HepG2 (cell line): ENCODE data around the gene MARCHF9. TPM values are rescaled to one million over a fixed set of nuclear protein-coding genes. Genes with fewer than 3 reads are reported as not detected.

Experiments
- ATAC-seq: fragments of 200-7000 bp; cut with Tn5 transposase; 3 replicates; pipeline ENCODE4 v1.9.1; 2020; ENCODE audit warnings: mild to moderate bottlenecking, moderate library complexity
- BruUV-seq: library from RNA; stranded (reverse); fragments of 400-500 nt; replicated peaks from 2 replicates; lab custom pipeline; 2021; lab: Mats Ljungman, UMichigan
- CTCF ChIA-PET: fragments of 300-600 bp; formaldehyde crosslinking; extraction: SDS; loops from one replicate; lab custom pipeline; 2021; ENCODE audit warnings: low total read pairs, inconsistent platforms, low intra/inter-chr PET ratio; lab: Yijun Ruan, JAX
- POLR2A ChIA-PET: fragments of 350-600 bp; sonication (Branson Sonifier 250); formaldehyde crosslinking; loops from one replicate; lab custom pipeline; 2020; ENCODE audit warnings: antibody characterized with exemption, inconsistent platforms; lab: Yijun Ruan, JAX
- DNase-seq: peaks from one replicate; pipeline ENCODE4 v3.0.0-alpha.2; 2015; ENCODE audit warnings: low spot score
- FAIRE-seq: peaks from 3 replicates; lab custom pipeline; 2011; peaks lifted over from hg19 to GRCh38; lab: Jason Lieb, UNC
- H2AFZ ChIP-seq: one replicate; pipeline ENCODE4 v1.6.1; 2011; ENCODE audit warnings: low read length, inconsistent platforms
- H3K27ac ChIP-seq: fragments of 300-600 bp; 3 replicates; pipeline ENCODE4 v1.8.0; 2011; ENCODE audit warnings: mixed run types, mild to moderate bottlenecking, mixed read lengths, low read length, inconsistent platforms; ENCODE audit not compliant: insufficient read depth; ENCODE audit errors: extremely low read length
- H3K27me3 ChIP-seq, 2 experiments: fragments of 200-600 bp in 1 of 2; 2 replicates in 1 of 2; 3 replicates in 1 of 2; pipeline versions ENCODE4 v1.6.0 to v1.8.0; 2011; ENCODE audit warnings: low read length in 2 of 2, mild to moderate bottlenecking in 2 of 2, moderate library complexity in 2 of 2, inconsistent platforms in 1 of 2; ENCODE audit not compliant: insufficient read depth in 2 of 2, control insufficient read depth in 1 of 2
- H3K36me3 ChIP-seq, 2 experiments: fragments of 200-600 bp in 1 of 2; replicated peaks in 1 of 2; 2 replicates in 1 of 2; 3 replicates in 1 of 2; pipeline versions ENCODE4 v1.5.1 to v1.8.0; 2011; ENCODE audit warnings: low read length in 2 of 2, inconsistent platforms in 1 of 2; ENCODE audit not compliant: insufficient read depth in 2 of 2, control insufficient read depth in 1 of 2
- H3K4me1 ChIP-seq: 2 replicates; pipeline ENCODE4 v1.5.1; 2012; ENCODE audit warnings: low read length, inconsistent platforms; ENCODE audit not compliant: insufficient read depth
- H3K4me2 ChIP-seq: 2 replicates; pipeline ENCODE4 v1.6.0; 2011; ENCODE audit warnings: low read depth, low read length, inconsistent platforms
- H3K4me3 ChIP-seq, 3 experiments: fragments of 200-600 bp in 1 of 3; sonication (generic), shearing (Covaris generic) in 1 of 3; replicated peaks in 1 of 3; 2 replicates each; pipeline ENCODE4 v1.5.1; 2011 to 2016; ENCODE audit warnings: low read length in 3 of 3, inconsistent platforms in 2 of 3, low read depth in 2 of 3, mild to moderate bottlenecking in 2 of 3, control low read depth in 1 of 3, mixed read lengths in 1 of 3; ENCODE audit not compliant: insufficient read depth in 1 of 3
- H3K79me2 ChIP-seq: one replicate; pipeline ENCODE4 v1.6.1; 2011; ENCODE audit warnings: low read length, inconsistent platforms; ENCODE audit not compliant: insufficient read depth
- H3K9ac ChIP-seq: 2 replicates; pipeline ENCODE4 v1.6.0; 2011; ENCODE audit warnings: mild to moderate bottlenecking, low read depth, low read length, inconsistent platforms; ENCODE audit not compliant: insufficient read depth
- H3K9me3 ChIP-seq: 2 replicates; pipeline ENCODE4 v1.5.1; 2012; ENCODE audit warnings: mild to moderate bottlenecking, low read length
- H4K20me1 ChIP-seq: 2 replicates; pipeline ENCODE4 v1.6.0; 2011; ENCODE audit warnings: inconsistent platforms, mild to moderate bottlenecking, low read length, moderate library complexity; ENCODE audit not compliant: insufficient read depth
- EHMT2 ChIP-seq: fragments of 200-600 bp; sonication (generic); IDR thresholded peaks from 2 replicates; pipeline ENCODE4 v1.7.0; 2017; ENCODE audit warnings: antibody characterized with exemption, low read depth, low read length, borderline replicate concordance
- MBNL3 ChIP-seq: fragments of 250-450 bp; sonication (Bioruptor Pico); conservative IDR thresholded peaks from 2 replicates; pipeline ENCODE4 v1.8.0; 2022; ENCODE audit warnings: mild to moderate bottlenecking, inconsistent platforms
- MEF2D ChIP-seq: sonication (generic); formaldehyde crosslinking; IDR thresholded peaks from 2 replicates; pipeline ENCODE4 v1.5.1; 2020; ENCODE audit warnings: mild to moderate bottlenecking, missing genetic modification reagents
- NCOA1 ChIP-seq: sonication (generic); formaldehyde crosslinking; IDR thresholded peaks from 2 replicates; pipeline ENCODE4 v1.9.0; 2021; ENCODE audit warnings: missing genetic modification reagents
- RORA ChIP-seq: sonication (generic); formaldehyde crosslinking; IDR thresholded peaks from 2 replicates; pipeline ENCODE4 v1.5.0; 2020; ENCODE audit warnings: mild to moderate bottlenecking, missing genetic modification reagents, moderate library complexity
- ZNF205 ChIP-seq: IDR thresholded peaks from 2 replicates; pipeline ENCODE4 v1.6.1; 2018; ENCODE audit warnings: missing biosample characterization, missing genetic modification reagents
- ZNF549 ChIP-seq: sonication (generic); formaldehyde crosslinking; IDR thresholded peaks from 2 replicates; pipeline ENCODE4 v1.5.0; 2020; ENCODE audit warnings: missing genetic modification reagents
- ZNF615 ChIP-seq: sonication (generic); formaldehyde crosslinking; IDR thresholded peaks from 2 replicates; pipeline ENCODE4 v1.5.0; 2020; ENCODE audit warnings: mild to moderate bottlenecking, missing genetic modification reagents, borderline replicate concordance
- WGBS: methylation state at CpG from one replicate; pipeline ENCODE4 v1.1.6; 2017; ENCODE audit warnings: low lambda C conversion rate; 5-methylcytosine and 5-hydroxymethylcytosine counted together
- in situ Hi-C: cut with HindIII; loops from 2 replicates; pipeline ENCODE4 v1.10.0; 2017; ENCODE audit warnings: low pct_unique_long_range_greater_than_20kb; ENCODE audit not compliant: extremely low pct_ligation_motif_present
- intact Hi-C: fragments of 100-400 bp; cut with micrococcal nuclease; formaldehyde crosslinking; loops from one replicate; pipeline ENCODE4 v1.10.0; 2022; ENCODE audit not compliant: unreplicated experiment
- polyA plus RNA-seq, 8 experiments: library from polyadenylated mRNA; depleted of rRNA in 3 of 8; stranded (reverse) in 7 of 8; unstranded in 1 of 8; fragments of >200 nt; fragmentation: Illumina TruSeq in 4 of 8; extraction: Trizol in 4 of 8; gene quantifications; 2 replicates each; pipeline versions ENCODE4 v1.2.1 to v1.2.3, GENCODE V29; 2011 to 2016; ENCODE audit warnings: low read depth in 4 of 8, missing spikeins in 1 of 8, mixed read lengths in 1 of 8; ENCODE audit not compliant: insufficient read depth in 1 of 8
- total RNA-seq, 5 experiments: library from RNA; depleted of rRNA; stranded (reverse); fragments of >200 nt; fragmentation: Illumina TruSeq; extraction: Trizol; gene quantifications; 2 replicates each; pipeline ENCODE4 v1.2.3, GENCODE V29; 2016; ENCODE audit warnings: low read depth in 1 of 5
- TF ChIP-seq, protein P1 (sequence below), 2 experiments: fragments of 450-650 bp in 1 of 2; sonication (generic) in 1 of 2; formaldehyde crosslinking in 1 of 2; IDR thresholded peaks; 2 replicates each; pipeline versions ENCODE4 v1.6.1 to v1.8.0; 2016 to 2022; ENCODE audit warnings: antibody characterized with exemption in 1 of 2, mild to moderate bottlenecking in 1 of 2, missing genetic modification reagents in 1 of 2
- TF ChIP-seq, protein P2 (sequence below): IDR thresholded peaks from 2 replicates; pipeline ENCODE4 v1.6.1; 2016; ENCODE audit warnings: low read depth

MARCHF9 gene
- total and polyA plus RNA-seq, 2 of the 13 experiments (the other 11 are each of a cell fraction or from before 2014, with no cell fraction given), result 5.7 to 9.6 TPM

DNA sequence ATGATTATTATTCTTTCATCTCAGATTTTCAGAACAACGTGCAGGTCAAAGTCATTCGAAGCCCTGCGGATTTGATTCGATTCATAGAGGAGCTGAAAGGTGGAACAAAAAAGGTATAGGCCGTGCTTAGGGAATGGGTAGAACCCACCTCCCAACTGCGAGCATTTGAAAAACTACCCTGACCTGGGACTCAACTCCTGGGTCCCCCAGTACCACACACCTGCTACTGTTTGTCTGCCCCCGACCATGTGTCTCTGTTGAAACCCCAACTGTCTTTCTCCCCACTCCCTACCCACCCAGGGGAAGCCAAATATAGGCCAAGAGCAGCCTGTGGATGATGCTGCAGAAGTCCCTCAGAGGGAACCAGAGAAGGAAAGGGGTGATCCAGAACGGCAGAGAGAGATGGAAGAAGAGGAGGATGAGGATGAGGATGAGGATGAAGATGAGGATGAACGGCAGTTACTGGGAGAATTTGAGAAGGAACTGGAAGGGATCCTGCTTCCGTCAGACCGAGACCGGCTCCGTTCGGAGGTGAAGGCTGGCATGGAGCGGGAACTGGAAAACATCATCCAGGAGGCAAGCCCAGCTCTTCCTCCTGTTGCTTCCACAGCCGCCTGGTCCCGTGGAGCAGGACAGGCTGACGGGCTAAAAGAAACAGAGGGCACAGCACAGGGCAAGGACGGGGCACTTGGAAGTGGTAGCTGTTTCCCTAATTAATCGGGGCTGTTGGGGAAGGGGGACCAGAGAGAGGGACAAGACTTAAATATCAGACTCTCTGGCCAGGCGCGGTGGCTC, 36.9 kb upstream of the MARCHF9 start:
- TF ChIP-seq ZNF549 (CRISPR knock-in tag) (no peak), NCOA1 (CRISPR knock-in tag) (no peak), RORA (CRISPR knock-in tag) (no peak), MEF2D (CRISPR knock-in tag) (no peak), MBNL3 (no peak), ZNF205 (CRISPR knock-in tag) (no peak), ZNF615 (CRISPR knock-in tag) (no peak), EHMT2 (no peak)
- TF ChIP-seq, protein P1, sequence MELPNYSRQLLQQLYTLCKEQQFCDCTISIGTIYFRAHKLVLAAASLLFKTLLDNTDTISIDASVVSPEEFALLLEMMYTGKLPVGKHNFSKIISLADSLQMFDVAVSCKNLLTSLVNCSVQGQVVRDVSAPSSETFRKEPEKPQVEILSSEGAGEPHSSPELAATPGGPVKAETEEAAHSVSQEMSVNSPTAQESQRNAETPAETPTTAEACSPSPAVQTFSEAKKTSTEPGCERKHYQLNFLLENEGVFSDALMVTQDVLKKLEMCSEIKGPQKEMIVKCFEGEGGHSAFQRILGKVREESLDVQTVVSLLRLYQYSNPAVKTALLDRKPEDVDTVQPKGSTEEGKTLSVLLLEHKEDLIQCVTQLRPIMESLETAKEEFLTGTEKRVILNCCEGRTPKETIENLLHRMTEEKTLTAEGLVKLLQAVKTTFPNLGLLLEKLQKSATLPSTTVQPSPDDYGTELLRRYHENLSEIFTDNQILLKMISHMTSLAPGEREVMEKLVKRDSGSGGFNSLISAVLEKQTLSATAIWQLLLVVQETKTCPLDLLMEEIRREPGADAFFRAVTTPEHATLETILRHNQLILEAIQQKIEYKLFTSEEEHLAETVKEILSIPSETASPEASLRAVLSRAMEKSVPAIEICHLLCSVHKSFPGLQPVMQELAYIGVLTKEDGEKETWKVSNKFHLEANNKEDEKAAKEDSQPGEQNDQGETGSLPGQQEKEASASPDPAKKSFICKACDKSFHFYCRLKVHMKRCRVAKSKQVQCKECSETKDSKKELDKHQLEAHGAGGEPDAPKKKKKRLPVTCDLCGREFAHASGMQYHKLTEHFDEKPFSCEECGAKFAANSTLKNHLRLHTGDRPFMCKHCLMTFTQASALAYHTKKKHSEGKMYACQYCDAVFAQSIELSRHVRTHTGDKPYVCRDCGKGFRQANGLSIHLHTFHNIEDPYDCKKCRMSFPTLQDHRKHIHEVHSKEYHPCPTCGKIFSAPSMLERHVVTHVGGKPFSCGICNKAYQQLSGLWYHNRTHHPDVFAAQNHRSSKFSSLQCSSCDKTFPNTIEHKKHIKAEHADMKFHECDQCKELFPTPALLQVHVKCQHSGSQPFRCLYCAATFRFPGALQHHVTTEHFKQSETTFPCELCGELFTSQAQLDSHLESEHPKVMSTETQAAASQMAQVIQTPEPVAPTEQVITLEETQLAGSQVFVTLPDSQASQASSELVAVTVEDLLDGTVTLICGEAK (IDR thresholded peaks at IDR 0.05), result no peak
- TF ChIP-seq, protein P1 (CRISPR knock-in tag; IDR thresholded peaks at IDR 0.05), result no peak
- TF ChIP-seq, protein P2, sequence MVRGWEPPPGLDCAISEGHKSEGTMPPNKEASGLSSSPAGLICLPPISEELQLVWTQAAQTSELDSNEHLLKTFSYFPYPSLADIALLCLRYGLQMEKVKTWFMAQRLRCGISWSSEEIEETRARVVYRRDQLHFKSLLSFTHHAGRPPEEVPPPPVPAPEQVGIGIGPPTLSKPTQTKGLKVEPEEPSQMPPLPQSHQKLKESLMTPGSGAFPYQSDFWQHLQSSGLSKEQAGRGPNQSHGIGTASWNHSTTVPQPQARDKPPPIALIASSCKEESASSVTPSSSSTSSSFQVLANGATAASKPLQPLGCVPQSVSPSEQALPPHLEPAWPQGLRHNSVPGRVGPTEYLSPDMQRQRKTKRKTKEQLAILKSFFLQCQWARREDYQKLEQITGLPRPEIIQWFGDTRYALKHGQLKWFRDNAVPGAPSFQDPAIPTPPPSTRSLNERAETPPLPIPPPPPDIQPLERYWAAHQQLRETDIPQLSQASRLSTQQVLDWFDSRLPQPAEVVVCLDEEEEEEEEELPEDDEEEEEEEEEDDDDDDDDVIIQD (CRISPR knock-in tag), result no peak
- no peaks in the 10 kb centered on the region for H4K20me1 ChIP-seq
- no peaks in the 10 kb centered on the region for H3K9me3 ChIP-seq
- no peak overlapping the region for H3K4me2 ChIP-seq
- no peaks in the 10 kb centered on the region for H3K79me2 ChIP-seq
- no peak for FAIRE-seq
- DNase-seq, result no peak
- 96% methylated on average over 22 of the region's 22 CpGs for WGBS
- no peak overlapping the region for H3K27ac ChIP-seq
- no peak for ATAC-seq
- H3K9ac ChIP-seq, result no peak overlapping the region
- H3K36me3 ChIP-seq, result peaks cover 19 to 56% of the 10 kb centered on the region in 2 experiments
- intact Hi-C loops, result no loop called here
- ChIA-PET CTCF (no interaction called here), POLR2A (interaction anchor here (1.0 kb wide), 1 partner anchor 8 kb away, joined by 3 read pairs; no protein-coding TSS in a partner anchor)
- H2AFZ ChIP-seq, result no peak overlapping the region
- BruUV-seq, result no TSS peak
- H3K27me3 ChIP-seq, result no peaks in the 10 kb centered on the region
- no peak overlapping the region for H3K4me3 ChIP-seq
- in situ Hi-C loops, result no loop called here
- H3K4me1 ChIP-seq, result peaks cover 5% of the 10 kb centered on the region; the same call in 1 of the 2 replicates
